HEK293 (cell line): ENCODE measurements around the gene PYGO2.
A peak's percentile ranks its signal among the peaks of the same experiment; 100 is the strongest.

ENCODE experiments used
- BCL11A ChIP-seq: fragments of 450-650 bp; formaldehyde crosslinking; IDR thresholded peaks from 2 replicates; pipeline ENCODE4 v1.5.1; 2016; ENCODE audit warnings: low read depth, missing biosample characterization, missing genetic modification characterization
- BCL11B ChIP-seq: fragments of 450-650 bp; formaldehyde crosslinking; IDR thresholded peaks from 2 replicates; pipeline ENCODE4 v1.5.1; 2016; ENCODE audit warnings: low read depth, missing biosample characterization, missing genetic modification characterization
- CTCF ChIP-seq: fragments of 450-650 bp; formaldehyde crosslinking; IDR thresholded peaks from 2 replicates; pipeline ENCODE4 v1.5.1; 2016; ENCODE audit warnings: missing biosample characterization, missing genetic modification characterization
- GLIS2 ChIP-seq: fragments of 450-650 bp; formaldehyde crosslinking; IDR thresholded peaks from 2 replicates; pipeline ENCODE4 v1.5.1; 2016; ENCODE audit warnings: missing biosample characterization, missing genetic modification characterization
- KLF9 ChIP-seq: fragments of 450-650 bp; formaldehyde crosslinking; IDR thresholded peaks from 2 replicates; pipeline ENCODE4 v1.5.1; 2016; ENCODE audit warnings: missing biosample characterization, missing genetic modification characterization, low read depth
- SETDB1 ChIP-seq: IDR thresholded peaks from one replicate; pipeline ENCODE4 v1.6.1; 2017; ENCODE audit warnings: mild to moderate bottlenecking, low read length, moderate library complexity, mixed read lengths; ENCODE audit not compliant: insufficient read length
- SP3 ChIP-seq: fragments of 450-650 bp; formaldehyde crosslinking; IDR thresholded peaks from 2 replicates; pipeline ENCODE4 v1.5.1; 2016; ENCODE audit warnings: missing biosample characterization, missing genetic modification characterization
- TCF7L2 ChIP-seq: IDR thresholded peaks from 2 replicates; pipeline ENCODE4 v1.6.1; 2011; ENCODE audit warnings: low read depth, mild to moderate bottlenecking, inconsistent platforms, low read length, moderate library complexity, borderline replicate concordance
- ZNF10 ChIP-seq: fragments of 450-650 bp; formaldehyde crosslinking; IDR thresholded peaks from 2 replicates; pipeline ENCODE4 v1.5.1; 2017; ENCODE audit warnings: missing biosample characterization, missing genetic modification characterization
- ZNF169 ChIP-seq: fragments of 450-650 bp; formaldehyde crosslinking; IDR thresholded peaks from 2 replicates; pipeline ENCODE4 v1.5.1; 2016; ENCODE audit warnings: missing biosample characterization, missing genetic modification characterization
- ZNF2 ChIP-seq: fragments of 450-650 bp; formaldehyde crosslinking; IDR thresholded peaks from 2 replicates; pipeline ENCODE4 v1.5.1; 2016; ENCODE audit warnings: missing biosample characterization, missing genetic modification characterization
- ZNF354C ChIP-seq: fragments of 450-650 bp; formaldehyde crosslinking; IDR thresholded peaks from 2 replicates; pipeline ENCODE4 v1.5.1; 2016; ENCODE audit warnings: missing biosample characterization, missing genetic modification characterization, low read depth, borderline replicate concordance
- ZNF501 ChIP-seq: fragments of 450-650 bp; formaldehyde crosslinking; IDR thresholded peaks from 2 replicates; pipeline ENCODE4 v1.5.1; 2016; ENCODE audit warnings: missing biosample characterization, missing genetic modification characterization
- ZNF585B ChIP-seq: fragments of 450-650 bp; formaldehyde crosslinking; IDR thresholded peaks from 2 replicates; pipeline ENCODE4 v1.5.1; 2016; ENCODE audit warnings: missing biosample characterization, missing genetic modification characterization
- ZNF600 ChIP-seq: fragments of 450-650 bp; formaldehyde crosslinking; IDR thresholded peaks from 2 replicates; pipeline ENCODE4 v1.5.1; 2016; ENCODE audit warnings: missing biosample characterization, missing genetic modification characterization
- ZNF624 ChIP-seq: fragments of 450-650 bp; formaldehyde crosslinking; IDR thresholded peaks from 2 replicates; pipeline ENCODE4 v1.5.1; 2017; ENCODE audit warnings: missing biosample characterization, missing genetic modification characterization
- ZNF629 ChIP-seq: fragments of 450-650 bp; formaldehyde crosslinking; IDR thresholded peaks from 2 replicates; pipeline ENCODE4 v1.5.1; 2017; ENCODE audit warnings: missing biosample characterization, missing genetic modification characterization
- ZNF692 ChIP-seq: fragments of 450-650 bp; formaldehyde crosslinking; IDR thresholded peaks from 2 replicates; pipeline ENCODE4 v1.5.1; 2016; ENCODE audit warnings: missing biosample characterization, missing genetic modification characterization
- ZNF768 ChIP-seq: fragments of 450-650 bp; formaldehyde crosslinking; IDR thresholded peaks from 2 replicates; pipeline ENCODE4 v1.5.1; 2018; ENCODE audit warnings: missing biosample characterization, mild to moderate bottlenecking, missing genetic modification characterization
- ZNF792 ChIP-seq: fragments of 450-650 bp; formaldehyde crosslinking; IDR thresholded peaks from 2 replicates; pipeline ENCODE4 v1.5.1; 2016; ENCODE audit warnings: missing biosample characterization, missing genetic modification characterization
- ZNF837 ChIP-seq: fragments of 450-650 bp; formaldehyde crosslinking; IDR thresholded peaks from 2 replicates; pipeline ENCODE4 v1.5.1; 2016; ENCODE audit warnings: missing biosample characterization, missing genetic modification characterization
- ZXDB ChIP-seq: fragments of 450-650 bp; formaldehyde crosslinking; IDR thresholded peaks from 2 replicates; pipeline ENCODE4 v1.5.1; 2016; ENCODE audit warnings: missing biosample characterization, missing genetic modification characterization
- TF ChIP-seq, protein P1 (sequence below): fragments of 450-650 bp; formaldehyde crosslinking; IDR thresholded peaks from 2 replicates; pipeline ENCODE4 v1.5.1; 2016; ENCODE audit warnings: missing biosample characterization, missing genetic modification characterization
- TF ChIP-seq, protein P2 (sequence below): fragments of 450-650 bp; formaldehyde crosslinking; IDR thresholded peaks from 2 replicates; pipeline ENCODE4 v1.5.1; 2016; ENCODE audit warnings: missing biosample characterization, missing genetic modification characterization
- TF ChIP-seq, protein P3 (sequence below): fragments of 450-650 bp; formaldehyde crosslinking; IDR thresholded peaks from 2 replicates; pipeline ENCODE4 v1.5.1; 2016; ENCODE audit warnings: missing biosample characterization, missing genetic modification characterization
- TF ChIP-seq, protein P4 (sequence below): fragments of 450-650 bp; formaldehyde crosslinking; IDR thresholded peaks from 2 replicates; pipeline ENCODE4 v1.5.1; 2016; ENCODE audit warnings: missing biosample characterization, missing genetic modification characterization, borderline replicate concordance

Gene PYGO2

DNA sequence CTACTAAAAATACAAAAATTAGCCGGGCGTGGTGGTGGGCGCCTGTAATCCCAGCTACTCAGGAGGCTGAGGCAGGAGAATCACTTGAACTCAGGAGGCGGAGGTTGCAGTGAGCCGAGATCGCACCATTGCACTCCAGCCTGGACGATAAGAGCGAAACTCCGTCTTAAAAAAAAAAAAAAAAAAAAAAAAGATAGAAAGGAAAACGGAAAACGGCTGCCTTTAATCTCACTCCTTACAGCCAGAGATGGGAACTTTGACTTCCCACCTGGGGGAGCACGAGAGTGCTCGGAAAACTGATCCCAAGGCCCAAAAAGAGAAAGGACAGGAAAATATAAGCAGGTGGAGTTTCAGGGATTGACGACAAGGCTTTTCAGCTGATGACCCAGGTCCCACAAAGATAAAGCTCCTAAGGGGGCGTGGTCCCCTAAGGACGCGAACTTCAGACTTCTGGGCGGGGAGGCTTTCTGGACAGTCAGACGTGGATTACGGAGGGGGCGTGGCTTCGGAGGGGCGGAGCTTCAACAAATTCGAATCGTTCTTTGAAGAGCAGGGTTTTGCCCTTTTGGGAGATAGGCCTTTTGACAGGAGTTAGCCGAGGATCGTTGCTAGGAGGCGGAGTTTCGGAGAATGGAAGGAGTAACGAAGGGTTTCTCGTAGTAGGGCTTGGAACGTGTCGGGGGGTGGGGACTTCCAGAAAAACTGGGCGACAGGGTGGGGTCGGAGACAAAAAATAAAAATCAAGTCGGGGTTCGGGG, 11.9 kb upstream of the PYGO2 start (continued):
- TF ChIP-seq, protein P1, sequence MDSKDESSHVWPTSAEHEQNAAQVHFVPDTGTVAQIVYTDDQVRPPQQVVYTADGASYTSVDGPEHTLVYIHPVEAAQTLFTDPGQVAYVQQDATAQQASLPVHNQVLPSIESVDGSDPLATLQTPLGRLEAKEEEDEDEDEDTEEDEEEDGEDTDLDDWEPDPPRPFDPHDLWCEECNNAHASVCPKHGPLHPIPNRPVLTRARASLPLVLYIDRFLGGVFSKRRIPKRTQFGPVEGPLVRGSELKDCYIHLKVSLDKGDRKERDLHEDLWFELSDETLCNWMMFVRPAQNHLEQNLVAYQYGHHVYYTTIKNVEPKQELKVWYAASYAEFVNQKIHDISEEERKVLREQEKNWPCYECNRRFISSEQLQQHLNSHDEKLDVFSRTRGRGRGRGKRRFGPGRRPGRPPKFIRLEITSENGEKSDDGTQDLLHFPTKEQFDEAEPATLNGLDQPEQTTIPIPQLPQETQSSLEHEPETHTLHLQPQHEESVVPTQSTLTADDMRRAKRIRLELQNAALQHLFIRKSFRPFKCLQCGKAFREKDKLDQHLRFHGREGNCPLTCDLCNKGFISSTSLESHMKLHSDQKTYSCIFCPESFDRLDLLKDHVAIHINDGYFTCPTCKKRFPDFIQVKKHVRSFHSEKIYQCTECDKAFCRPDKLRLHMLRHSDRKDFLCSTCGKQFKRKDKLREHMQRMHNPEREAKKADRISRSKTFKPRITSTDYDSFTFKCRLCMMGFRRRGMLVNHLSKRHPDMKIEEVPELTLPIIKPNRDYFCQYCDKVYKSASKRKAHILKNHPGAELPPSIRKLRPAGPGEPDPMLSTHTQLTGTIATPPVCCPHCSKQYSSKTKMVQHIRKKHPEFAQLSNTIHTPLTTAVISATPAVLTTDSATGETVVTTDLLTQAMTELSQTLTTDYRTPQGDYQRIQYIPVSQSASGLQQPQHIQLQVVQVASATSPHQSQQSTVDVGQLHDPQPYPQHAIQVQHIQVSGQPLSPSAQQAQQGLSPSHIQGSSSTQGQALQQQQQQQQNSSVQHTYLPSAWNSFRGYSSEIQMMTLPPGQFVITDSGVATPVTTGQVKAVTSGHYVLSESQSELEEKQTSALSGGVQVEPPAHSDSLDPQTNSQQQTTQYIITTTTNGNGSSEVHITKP = peak; percentile 46
- TF ChIP-seq, protein P2, sequence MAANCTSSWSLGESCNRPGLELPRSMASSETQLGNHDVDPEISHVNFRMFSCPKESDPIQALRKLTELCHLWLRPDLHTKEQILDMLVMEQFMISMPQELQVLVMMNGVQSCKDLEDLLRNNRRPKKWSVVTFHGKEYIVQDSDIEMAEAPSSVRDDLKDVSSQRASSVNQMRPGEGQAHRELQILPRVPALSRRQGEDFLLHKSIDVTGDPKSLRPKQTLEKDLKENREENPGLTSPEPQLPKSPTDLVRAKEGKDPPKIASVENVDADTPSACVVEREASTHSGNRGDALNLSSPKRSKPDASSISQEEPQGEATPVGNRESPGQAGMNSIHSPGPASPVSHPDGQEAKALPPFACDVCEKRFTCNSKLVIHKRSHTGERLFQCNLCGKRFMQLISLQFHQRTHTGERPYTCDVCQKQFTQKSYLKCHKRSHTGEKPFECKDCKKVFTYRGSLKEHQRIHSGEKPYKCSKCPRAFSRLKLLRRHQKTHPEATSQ = no peak
- TF ChIP-seq SP3 (tag by site-specific recombination) = peak; percentile 90
- no peak for TF ChIP-seq ZNF585B
- peak; percentile 60; the same call in 1 of the 2 replicates for TF ChIP-seq ZNF692 (tag by site-specific recombination)
- TF ChIP-seq, protein P3, sequence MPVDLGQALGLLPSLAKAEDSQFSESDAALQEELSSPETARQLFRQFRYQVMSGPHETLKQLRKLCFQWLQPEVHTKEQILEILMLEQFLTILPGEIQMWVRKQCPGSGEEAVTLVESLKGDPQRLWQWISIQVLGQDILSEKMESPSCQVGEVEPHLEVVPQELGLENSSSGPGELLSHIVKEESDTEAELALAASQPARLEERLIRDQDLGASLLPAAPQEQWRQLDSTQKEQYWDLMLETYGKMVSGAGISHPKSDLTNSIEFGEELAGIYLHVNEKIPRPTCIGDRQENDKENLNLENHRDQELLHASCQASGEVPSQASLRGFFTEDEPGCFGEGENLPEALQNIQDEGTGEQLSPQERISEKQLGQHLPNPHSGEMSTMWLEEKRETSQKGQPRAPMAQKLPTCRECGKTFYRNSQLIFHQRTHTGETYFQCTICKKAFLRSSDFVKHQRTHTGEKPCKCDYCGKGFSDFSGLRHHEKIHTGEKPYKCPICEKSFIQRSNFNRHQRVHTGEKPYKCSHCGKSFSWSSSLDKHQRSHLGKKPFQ (tag by site-specific recombination) = no peak
- peak; percentile 75; the same call in 1 of the 2 replicates for TF ChIP-seq ZNF2 (tag by site-specific recombination)
- TF ChIP-seq, protein P4, sequence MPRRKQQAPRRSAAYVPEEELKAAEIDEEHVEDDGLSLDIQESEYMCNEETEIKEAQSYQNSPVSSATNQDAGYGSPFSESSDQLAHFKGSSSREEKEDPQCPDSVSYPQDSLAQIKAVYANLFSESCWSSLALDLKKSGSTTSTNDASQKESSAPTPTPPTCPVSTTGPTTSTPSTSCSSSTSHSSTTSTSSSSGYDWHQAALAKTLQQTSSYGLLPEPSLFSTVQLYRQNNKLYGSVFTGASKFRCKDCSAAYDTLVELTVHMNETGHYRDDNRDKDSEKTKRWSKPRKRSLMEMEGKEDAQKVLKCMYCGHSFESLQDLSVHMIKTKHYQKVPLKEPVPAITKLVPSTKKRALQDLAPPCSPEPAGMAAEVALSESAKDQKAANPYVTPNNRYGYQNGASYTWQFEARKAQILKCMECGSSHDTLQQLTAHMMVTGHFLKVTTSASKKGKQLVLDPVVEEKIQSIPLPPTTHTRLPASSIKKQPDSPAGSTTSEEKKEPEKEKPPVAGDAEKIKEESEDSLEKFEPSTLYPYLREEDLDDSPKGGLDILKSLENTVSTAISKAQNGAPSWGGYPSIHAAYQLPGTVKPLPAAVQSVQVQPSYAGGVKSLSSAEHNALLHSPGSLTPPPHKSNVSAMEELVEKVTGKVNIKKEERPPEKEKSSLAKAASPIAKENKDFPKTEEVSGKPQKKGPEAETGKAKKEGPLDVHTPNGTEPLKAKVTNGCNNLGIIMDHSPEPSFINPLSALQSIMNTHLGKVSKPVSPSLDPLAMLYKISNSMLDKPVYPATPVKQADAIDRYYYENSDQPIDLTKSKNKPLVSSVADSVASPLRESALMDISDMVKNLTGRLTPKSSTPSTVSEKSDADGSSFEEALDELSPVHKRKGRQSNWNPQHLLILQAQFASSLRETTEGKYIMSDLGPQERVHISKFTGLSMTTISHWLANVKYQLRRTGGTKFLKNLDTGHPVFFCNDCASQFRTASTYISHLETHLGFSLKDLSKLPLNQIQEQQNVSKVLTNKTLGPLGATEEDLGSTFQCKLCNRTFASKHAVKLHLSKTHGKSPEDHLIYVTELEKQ = 0 out of 2 replicates have a peak, but pooled peaks have one; percentile 7
- TF ChIP-seq BCL11B (tag by site-specific recombination) = peak; percentile 67; the same call in 1 of the 2 replicates
- TF ChIP-seq ZNF10 (tag by site-specific recombination) = no peak
- no peak for TF ChIP-seq BCL11A (tag by site-specific recombination)
- peak; percentile 76; the same call in 1 of the 2 replicates for TF ChIP-seq ZNF501 (tag by site-specific recombination)
- TF ChIP-seq ZXDB (tag by site-specific recombination) = peak; percentile 93; the same call in 1 of the 2 replicates
- no peak for TF ChIP-seq ZNF768 (tag by site-specific recombination)
- TF ChIP-seq ZNF629 = peak; percentile 69
- TF ChIP-seq SETDB1 = no peak
- TF ChIP-seq TCF7L2 = no peak
- TF ChIP-seq ZNF169 (tag by site-specific recombination) = no peak
- TF ChIP-seq ZNF624 (tag by site-specific recombination) = no peak
- no peak for TF ChIP-seq ZNF837 (tag by site-specific recombination)
- 0 out of 2 replicates have a peak, but pooled peaks have one; percentile 53 for TF ChIP-seq GLIS2 (tag by site-specific recombination)
- peak; percentile 99 for TF ChIP-seq KLF9 (tag by site-specific recombination)
- TF ChIP-seq ZNF354C = no peak
- TF ChIP-seq CTCF = no peak; the same call in 1 of the 2 replicates
- 0 out of 2 replicates have a peak, but pooled peaks have one; percentile 21 for TF ChIP-seq ZNF600
- no peak for TF ChIP-seq ZNF792 (tag by site-specific recombination)
